Umbilical cord (tissue), 2 donors: ENCODE measurements around the gene ZNF750. TPM values are rescaled to one million over a fixed set of nuclear protein-coding genes. Genes with fewer than 3 reads are reported as not detected.

Experiments
- DNase-seq: peaks from one replicate; pipeline ENCODE4 v3.0.0-alpha.2; 2015; ENCODE audit warnings: low spot score
- total RNA-seq: library from RNA; depleted of rRNA; stranded (reverse); fragments of >200 nt; gene quantifications from one replicate; pipeline ENCODE4 v1.2.3, GENCODE V29; 2014; ENCODE audit warnings: low replicate concordance; ENCODE audit not compliant: insufficient read depth

ZNF750 gene
- total RNA-seq, 1 donor from 2014 or later, result 2.4 TPM

- peak; percentile 87 for DNase-seq
These were observed 19.9 kb upstream of the ZNF750 start for GRCh38 chr17:82859431-82860403.

- DNase-seq, result peak; percentile 79
These were observed 18.7 kb upstream of the ZNF750 start for GRCh38 chr17:82858376-82859126.

GRCh38 chr17:82856361-82856760 is 16.5 kb upstream of the ZNF750 start:
- no peak for DNase-seq

GRCh38 chr17:82854226-82854625 is 14.4 kb upstream of the ZNF750 start:
- no peak for DNase-seq

GRCh38 chr17:82851381-82851780 is 11.6 kb upstream of the ZNF750 start:
- no peak for DNase-seq

- DNase-seq, result no peak
These were observed 9.5 kb upstream of the ZNF750 start for GRCh38 chr17:82849076-82849945.

GRCh38 chr17:82848022-82848592 is 8.3 kb upstream of the ZNF750 start:
- DNase-seq, result no peak

GRCh38 chr17:82846061-82846691 is 6.4 kb upstream of the ZNF750 start:
- DNase-seq, result no peak

- DNase-seq, result peak; percentile 69
These were observed 5.5 kb upstream of the ZNF750 start for GRCh38 chr17:82845163-82845807.

- DNase-seq, result no peak
These were observed 5.0 kb upstream of the ZNF750 start for GRCh38 chr17:82844796-82845162.

- DNase-seq, result no peak
These were observed 4.3 kb upstream of the ZNF750 start for GRCh38 chr17:82843904-82844680.

- no peak for DNase-seq
These were observed 2.2 kb upstream of the ZNF750 start for GRCh38 chr17:82841921-82842596.

- no peak for DNase-seq
These were observed 609 bp upstream of the ZNF750 start for GRCh38 chr17:82840431-82840831.

GRCh38 chr17:82838386-82839063 is 1.3 kb downstream of the ZNF750 start:
- DNase-seq, result no peak

GRCh38 chr17:82837586-82838320 is 2.1 kb downstream of the ZNF750 start:
- no peak for DNase-seq

GRCh38 chr17:82836823-82837357 is 2.9 kb downstream of the ZNF750 start:
- no peak for DNase-seq

- peak; percentile 78 for DNase-seq
These were observed 3.9 kb downstream of the ZNF750 start for GRCh38 chr17:82835766-82836512.
